GM19468 (cell line): ENCODE results near the gene C2CD4D.

Experiments used
- ATAC-seq: cut with Tn5 transposase; IDR thresholded peaks from one replicate; pipeline ENCODE4 v1.9.1; 2021; ENCODE audit warnings: mild to moderate bottlenecking, moderate library complexity, moderate number of reproducible peaks; ENCODE audit not compliant: unreplicated experiment; ENCODE audit errors: extremely low read depth

Gene C2CD4D

DNA sequence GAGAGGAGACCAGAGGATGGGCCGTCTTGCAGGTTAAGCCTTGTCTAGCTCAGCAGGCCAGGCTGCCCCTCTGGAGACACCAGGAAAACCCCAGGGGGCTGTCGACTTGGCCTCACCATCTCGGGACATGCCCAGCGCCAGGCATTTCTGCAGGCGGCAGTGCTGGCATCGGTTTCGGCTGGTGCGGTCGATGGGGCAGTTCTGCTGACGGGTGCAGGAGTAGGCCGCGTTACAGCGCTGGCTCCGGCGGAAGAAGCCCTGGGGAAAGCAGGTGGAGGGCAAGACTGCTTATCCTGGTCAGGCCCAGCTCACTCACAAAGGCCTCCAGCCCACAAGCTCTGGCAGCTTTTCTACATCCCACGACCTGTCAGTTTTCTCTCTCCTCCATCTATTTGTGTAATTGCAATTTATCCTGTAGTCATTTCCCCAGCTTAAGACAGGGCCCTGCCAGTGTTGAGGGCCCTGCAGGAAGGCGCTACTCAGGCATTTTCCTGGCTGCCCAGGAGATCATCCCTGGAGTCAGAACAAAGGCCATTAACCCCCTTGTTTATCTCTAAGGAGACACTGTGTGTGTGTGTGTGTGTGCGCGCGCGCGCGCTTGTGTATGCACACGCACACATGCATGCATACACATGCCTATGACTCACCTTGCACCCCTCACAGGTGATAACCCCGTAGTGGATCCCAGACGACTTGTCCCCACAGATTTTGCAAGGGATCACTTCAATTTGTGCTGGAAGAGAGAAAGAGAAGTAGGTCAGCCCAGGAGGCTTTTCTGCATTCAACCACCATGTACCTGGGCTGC, 22.9 kb downstream of the C2CD4D start:
- ATAC-seq, result no peak

DNA sequence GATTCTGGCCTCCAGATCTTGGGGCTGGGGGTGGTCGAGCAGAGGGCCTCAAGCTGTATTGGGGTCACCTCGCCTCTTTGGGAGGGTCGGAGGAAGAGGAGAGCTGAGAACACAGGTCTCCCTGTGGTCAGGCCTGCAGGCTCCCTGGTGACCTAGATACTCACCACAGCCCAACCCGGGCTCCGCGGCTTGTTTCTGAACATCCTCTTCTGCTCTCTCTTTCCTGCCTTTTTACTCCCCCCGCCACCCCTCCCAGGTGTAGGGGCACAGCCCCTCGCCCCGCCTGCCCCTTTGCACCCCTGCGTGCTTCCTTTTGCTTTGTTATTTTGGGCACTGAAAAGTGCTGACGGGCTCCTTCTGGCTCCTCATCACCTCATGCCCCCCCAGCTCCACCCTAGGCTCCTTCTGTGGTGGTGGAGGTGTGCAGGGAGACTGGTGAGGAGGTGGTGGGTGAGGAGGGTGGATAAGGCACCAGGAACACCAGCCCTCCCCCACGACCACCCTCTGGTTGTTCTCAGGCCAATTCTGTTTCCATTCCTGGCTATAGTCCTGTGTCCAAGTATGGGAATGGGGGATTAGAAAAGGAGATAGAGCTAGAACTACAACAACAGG, 23.8 kb downstream of the C2CD4D start:
- no peak for ATAC-seq

DNA sequence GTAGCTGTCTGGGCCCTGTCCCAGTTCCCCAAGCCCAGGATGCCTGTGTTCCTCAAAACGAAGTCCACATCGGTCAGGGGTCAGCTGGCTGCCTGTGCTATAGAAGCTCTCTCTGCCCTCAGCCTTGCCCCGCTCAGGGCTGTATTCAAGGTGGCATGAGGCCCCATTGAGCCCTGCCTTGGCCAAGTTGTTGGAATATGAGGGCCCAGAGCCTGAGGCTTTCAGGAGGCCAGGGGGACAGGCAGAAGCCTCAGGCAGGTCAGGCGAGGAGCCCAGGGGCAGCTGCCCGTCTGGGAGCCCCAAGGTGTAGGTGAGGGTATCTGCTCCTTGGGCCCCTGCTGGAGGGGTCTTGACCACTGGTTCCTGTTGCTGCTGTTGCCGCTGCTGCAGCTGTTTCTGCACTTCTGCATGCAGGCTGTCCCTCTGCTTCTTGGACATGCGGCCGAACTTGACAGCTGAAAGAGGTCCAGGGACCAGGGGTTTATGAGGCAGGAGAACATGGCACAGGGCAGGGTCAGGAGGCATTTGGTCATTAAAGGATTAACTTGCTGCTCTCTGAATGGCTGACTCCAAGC, 24.6 kb downstream of the C2CD4D start:
- ATAC-seq, result no peak

DNA sequence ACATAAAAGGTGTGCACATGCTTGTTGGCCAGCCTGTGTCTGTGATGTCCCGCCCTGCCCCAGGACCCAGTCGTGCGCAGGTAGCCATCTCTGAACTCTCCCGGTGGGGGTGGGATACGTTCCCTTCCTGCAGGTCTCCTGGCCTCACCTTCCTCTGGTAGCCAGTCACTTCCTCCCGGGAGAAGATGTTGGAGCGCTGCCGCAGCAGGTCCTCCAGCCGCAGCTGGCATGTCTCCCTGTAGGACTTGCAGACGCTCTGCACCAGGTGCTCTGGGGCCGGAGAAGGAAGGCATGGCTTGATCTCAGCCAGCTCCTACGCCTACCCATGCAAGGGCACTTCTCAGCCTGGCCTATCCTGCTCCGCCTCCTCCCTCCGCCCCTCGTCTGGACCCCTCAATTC, 25.2 kb downstream of the C2CD4D start:
- ATAC-seq, result no peak

DNA sequence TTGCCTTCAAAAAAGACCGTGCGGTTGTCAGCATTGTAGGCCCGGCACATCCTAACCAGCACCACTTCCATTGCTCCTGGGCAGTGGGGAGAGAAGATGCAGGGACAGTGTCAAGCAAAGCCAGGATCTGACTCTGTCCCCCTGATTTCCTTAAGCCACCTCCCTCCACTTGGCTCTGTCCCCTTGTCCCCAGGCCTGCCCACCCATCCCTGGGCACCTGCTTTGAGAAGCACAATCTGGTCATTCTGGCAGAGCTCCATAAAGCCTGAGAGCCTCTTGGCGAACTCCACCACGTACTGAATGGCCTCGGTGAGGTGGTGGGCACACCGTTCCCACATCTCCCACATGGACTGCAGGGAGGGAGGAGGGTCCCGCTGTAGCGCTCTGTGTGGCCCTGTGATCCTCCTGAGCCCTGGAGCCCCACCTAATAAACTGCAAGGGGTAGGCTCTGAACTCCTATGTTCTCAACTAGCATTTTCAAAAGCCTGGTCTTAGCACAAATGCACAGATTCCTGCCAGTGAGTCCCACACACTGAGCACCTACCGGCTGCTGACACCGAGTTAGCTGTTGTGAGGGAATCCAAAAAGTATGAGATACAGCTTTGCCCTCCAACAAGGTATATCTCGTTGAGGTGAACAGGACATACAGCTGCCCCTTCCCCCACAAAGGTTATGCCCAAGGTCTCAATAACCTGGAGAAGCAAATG, 26.2 kb downstream of the C2CD4D start:
- ATAC-seq, result no peak

DNA sequence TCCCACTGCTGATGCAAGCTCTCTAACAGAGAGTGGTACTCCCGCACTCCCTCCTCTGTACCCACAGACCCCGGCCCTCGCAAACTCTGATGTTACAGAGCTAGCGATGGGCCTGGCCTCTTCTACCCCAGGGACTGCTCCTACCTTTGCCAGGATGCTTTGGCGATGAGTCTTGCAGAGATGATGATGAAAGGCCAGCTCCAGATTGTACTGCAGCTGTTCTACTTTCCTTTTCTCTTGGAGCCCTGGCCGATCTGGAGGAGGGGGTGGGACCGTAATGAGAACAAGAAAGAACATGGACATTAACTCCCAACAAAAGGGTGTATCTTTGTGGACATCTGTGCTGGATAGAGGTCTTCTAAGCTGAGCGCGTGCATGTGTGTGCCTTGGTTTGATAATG, 28.4 kb downstream of the C2CD4D start:
- no peak for ATAC-seq

DNA sequence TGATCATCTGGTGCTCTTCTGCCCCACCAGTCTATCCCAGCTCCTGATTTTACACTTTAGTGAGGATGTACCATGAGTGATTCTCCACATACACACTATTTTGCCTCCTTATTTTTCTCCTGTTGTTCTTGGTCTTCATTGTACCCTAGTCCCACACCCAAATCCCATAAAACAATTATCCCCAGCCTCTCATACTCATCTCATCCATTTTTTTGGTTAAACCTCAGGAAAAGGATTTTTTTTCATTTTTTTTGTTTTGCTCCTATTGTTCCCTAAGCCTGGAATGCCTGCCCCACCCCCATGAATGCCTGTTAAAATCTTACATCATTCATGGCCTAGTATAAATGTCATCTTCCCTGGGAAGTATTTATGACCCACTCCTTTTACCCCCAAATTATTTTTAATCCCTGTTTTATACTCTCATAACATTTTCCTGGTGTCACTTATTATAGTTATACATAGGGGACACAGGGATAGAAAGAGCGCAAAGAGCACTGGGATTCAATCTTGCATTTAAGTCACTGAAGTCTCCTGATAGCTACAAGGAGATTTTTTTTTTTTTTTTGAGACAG, 29.5 kb downstream of the C2CD4D start:
- no peak for ATAC-seq

GRCh38 chr1:151809290-151809984, 30.2 kb downstream of the C2CD4D start:
- ATAC-seq, result no peak

DNA sequence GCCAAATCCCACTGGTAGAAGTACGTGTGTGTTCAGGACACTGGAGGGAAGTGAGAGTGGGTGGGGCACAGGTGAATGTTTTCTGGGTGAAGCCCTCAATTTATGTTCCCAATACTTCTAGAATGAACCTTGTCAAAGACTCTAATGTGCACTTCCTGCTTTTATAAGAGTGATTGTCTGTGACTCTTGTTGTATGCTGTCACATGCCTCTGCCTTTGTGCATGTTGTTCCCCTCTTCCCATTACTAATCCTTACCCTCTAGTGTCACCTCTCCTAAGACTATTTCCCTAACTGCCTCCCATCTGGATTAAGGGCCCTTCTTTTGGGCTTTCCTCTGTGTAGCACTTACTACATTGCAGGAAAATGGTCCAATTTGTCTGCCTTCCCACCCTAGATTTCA, 31.9 kb downstream of the C2CD4D start:
- no peak for ATAC-seq

DNA sequence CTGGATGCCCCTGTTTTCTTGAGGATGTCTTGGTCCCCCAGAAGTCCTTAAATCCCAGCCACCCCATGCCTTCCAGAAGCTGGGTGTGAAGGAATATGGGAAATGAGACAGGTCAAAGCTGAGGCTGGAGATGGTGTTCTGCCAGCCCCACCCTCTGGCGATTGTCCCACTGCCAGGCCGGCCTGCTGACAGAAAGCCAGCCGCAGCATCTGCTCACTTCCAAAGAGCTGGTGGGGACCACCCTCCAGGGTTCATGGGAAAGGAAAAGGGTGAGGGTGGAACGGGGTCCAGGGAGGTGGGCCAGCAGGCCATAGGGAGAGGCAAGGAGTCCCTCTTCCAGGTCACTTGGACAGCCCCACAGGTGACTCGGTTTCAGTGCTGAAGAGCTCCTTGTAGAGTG, 32.5 kb downstream of the C2CD4D start:
- no peak for ATAC-seq

DNA sequence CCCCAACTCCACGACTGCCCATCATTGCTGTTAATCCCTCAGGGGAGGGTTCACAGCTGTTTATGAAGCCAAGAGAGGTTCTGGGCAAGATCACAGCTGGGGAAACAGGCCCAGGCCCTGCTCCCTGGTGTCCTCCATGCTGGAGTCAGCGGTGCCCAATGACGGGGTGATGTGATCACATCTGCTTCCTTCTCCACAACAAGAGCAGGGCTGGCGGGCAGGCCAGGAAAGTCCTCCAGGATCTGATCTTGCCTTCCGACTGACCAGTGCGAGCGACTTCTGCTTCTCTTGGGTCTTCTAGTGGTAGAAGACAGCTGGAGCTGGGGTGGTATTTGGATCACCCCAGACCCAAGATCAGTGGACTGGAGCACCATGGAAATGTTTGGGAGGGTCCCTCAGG, 33.5 kb downstream of the C2CD4D start:
- no peak for ATAC-seq

DNA sequence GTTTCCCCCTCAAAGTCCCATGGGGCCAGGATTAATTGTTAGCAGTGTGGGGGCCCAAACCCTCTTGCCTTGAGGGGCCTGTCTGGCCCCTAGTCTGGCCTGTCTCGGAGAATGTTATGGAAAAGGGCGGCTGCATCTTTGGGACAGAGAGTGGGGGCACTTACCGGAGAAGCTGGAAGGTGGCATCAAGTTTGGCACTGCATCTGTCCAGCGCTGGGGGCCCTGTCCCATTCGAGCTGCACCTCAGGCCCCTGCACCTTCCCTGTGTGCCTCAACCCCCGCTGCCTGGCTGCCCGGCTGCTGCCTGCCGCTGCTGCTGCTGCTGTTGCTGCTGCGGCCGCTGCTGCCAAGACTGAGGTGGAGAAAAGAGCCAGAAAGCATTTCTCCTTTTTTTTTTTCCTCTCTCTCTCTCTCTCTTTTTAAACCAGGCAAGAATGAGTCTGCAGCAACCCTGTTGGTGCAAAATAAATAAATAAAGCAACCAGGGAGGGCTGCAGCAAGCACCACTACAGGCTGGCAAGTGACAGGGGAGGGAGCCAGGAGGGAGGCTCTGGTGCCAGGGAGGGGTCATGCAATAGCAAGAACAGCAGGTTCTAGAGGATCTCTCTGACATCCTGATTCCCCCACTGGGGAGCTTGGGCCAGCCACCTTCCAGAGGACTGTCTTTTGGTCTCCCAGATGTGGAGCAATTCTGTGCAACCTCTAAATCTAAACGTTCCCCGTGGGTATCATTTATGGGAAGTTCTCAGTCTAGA, 34.4 kb downstream of the C2CD4D start, which contains the start of gene LINGO4:
LINGO4 (minus strand) TSS at position 354 of the 755 bp plus-strand sequence. CDS start 2,715 bp downstream, outside the sequence.
- ATAC-seq, result no peak

GRCh38 chr1:151803915-151804314, 35.7 kb downstream of the C2CD4D start:
- no peak for ATAC-seq

GRCh38 chr1:151803164-151803563, 36.5 kb downstream of the C2CD4D start:
- no peak for ATAC-seq

DNA sequence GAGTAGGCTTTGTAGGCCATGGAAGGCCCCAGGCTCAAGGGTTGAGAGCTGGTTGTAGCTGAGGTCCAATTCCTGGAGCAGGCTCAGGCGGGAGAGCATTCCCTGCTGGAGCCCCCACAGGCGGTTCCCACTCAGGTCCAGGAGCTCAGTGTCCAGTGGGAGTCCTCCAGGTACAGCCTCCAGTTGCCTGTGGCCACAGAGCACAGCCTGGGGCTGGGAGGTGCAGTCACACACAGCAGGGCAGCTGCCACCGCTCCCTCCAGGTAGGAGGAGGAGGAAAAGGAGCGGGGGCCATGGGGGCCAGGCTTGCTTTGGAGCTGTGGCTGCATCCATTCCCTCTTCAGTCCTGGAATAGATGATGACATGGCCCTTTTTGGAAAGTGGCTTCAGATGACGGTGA, 37.2 kb downstream of the C2CD4D start:
- no peak for ATAC-seq

DNA sequence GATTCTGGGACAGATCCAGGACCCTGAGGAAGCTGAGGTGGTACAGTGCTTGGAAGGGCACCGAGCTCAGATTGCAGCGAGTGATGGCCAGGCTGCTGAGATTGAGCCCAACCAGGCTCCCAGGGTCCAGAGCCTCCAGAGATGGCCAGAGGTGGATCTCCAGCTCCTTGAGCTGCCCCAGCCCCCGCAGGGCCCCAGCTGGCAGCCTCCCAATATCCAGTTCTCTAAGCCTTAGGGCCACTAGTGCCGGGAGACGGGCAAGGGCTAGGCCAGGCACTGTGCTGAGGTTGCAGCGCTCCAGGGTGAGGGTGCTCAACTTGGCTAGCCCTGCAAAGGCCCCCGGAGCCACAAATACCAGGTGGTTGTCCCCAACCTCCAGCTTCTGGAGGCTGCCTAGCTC, 37.8 kb downstream of the C2CD4D start:
- no peak for ATAC-seq

DNA sequence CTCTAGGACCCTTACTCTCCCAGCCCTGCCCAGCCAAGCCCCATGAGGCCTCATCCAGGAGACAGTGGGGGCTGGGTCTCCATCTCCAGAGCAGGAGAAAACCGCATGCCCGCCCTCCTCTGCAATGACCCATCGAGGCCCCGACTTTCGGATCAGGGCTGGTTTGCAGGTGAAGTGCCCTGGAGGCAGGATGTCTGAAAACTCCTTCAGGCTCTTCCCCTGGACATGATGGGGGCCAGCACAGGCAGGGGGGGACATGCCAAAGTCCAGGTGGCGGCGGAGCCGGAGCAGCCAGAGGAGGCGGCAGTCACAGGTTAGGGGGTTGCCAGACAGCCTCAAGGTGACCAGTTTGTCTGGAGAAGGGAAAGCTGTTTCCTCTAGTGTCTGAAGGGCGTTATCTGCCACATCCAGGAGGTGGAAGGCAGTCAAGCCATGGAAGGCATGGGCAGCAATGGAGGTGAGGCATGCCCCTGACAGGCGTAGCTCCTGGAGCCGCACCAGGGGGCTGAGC, 38.3 kb downstream of the C2CD4D start:
- no peak for ATAC-seq

- ATAC-seq, result no peak
Measured at GRCh38 chr1:151800830-151801229, 38.8 kb downstream of the C2CD4D start.
